Right lobe of liver (tissue), 4 donors: ENCODE results near the gene MUC5B.

ENCODE experiments used
- CTCF ChIP-seq, 4 donors: fragments of 200-600 bp in 3 of 4; fragments of 450-650 bp in 1 of 4; IDR thresholded peaks; one replicate each; pipeline versions ENCODE4 v1.5.1 to v1.8.0; 2016 to 2022; ENCODE audit warnings: antibody characterized with exemption in 4 of 4, mild to moderate bottlenecking in 2 of 4
- POLR2A ChIP-seq: fragments of 450-650 bp; IDR thresholded peaks from one replicate; pipeline ENCODE4 v1.6.1; 2017; ENCODE audit warnings: antibody characterized with exemption, mild to moderate bottlenecking
- donor health status: DM: no; HTN: no; CAD: no.
- donor health status: DM: no; HTN: no; CAD: no.
- donor health status: DM: no; HTN: yes; CAD: no.

- no peak for TF ChIP-seq CTCF (IDR thresholded peaks at IDR 0.05)
- TF ChIP-seq POLR2A: no peak
Observed at GRCh38 chr11:1296287-1296686, 73.4 kb downstream of the MUC5B start.
